Thyroid gland (tissue), 4 donors: ENCODE results near the gene RAB41. TPM values are rescaled to one million over a fixed set of nuclear protein-coding genes. Genes with fewer than 3 reads are reported as not detected.
A peak's percentile ranks its signal among the peaks of the same experiment; 100 is the strongest.

Source experiments
- DNase-seq, 2 donors: peaks; one replicate each; pipeline ENCODE4 v3.0.0-alpha.2; 2019
- H3K27ac ChIP-seq, 3 donors: fragments of 200-600 bp; sonication (generic); 1 replicate in 2 of 3; 2 replicates in 1 of 3; pipeline ENCODE4 v1.5.1; 2016 to 2019; ENCODE audit warnings: mild to moderate bottlenecking in 1 of 3, moderate library complexity in 1 of 3
- H3K27me3 ChIP-seq: fragments of 200-600 bp; sonication (generic); one replicate; pipeline ENCODE4 v1.5.1; 2019
- H3K36me3 ChIP-seq, 2 donors: fragments of 200-600 bp; sonication (generic); one replicate each; pipeline ENCODE4 v1.5.1; 2016 to 2019
- H3K4me1 ChIP-seq, 2 donors: fragments of 200-600 bp; sonication (generic); one replicate each; pipeline ENCODE4 v1.5.1; 2017 to 2019
- H3K4me3 ChIP-seq, 3 donors: fragments of 200-600 bp; sonication (generic); replicated peaks in 1 of 3; 1 replicate in 2 of 3; 2 replicates in 1 of 3; pipeline ENCODE4 v1.5.1; 2016; ENCODE audit warnings: mild to moderate bottlenecking in 1 of 3
- H3K9me3 ChIP-seq: fragments of 200-600 bp; sonication (generic); one replicate; pipeline ENCODE4 v1.5.1; 2017
- POLR2A ChIP-seq, 2 donors: fragments of 450-650 bp; IDR thresholded peaks; one replicate each; pipeline ENCODE4 v1.6.1; 2017; ENCODE audit warnings: antibody characterized with exemption in 2 of 2, mild to moderate bottlenecking in 2 of 2, moderate library complexity in 1 of 2
- WGBS, 2 donors: methylation state at CpG; one replicate each; pipeline ENCODE4 v1.1.5; 2017; 5-methylcytosine and 5-hydroxymethylcytosine counted together
- intact Hi-C: fragments of 100-400 bp; cut with DNase I; formaldehyde crosslinking; loops from one replicate; pipeline ENCODE4 v1.15.1; 2023
- total RNA-seq, 4 donors: library from RNA; depleted of rRNA; stranded (reverse); fragments of >200 nt; gene quantifications; one replicate each; pipeline ENCODE4 v1.2.3, GENCODE V29; 2016
- TF ChIP-seq, protein P1 (sequence below), 6 experiments: fragments of 200-600 bp in 3 of 6; fragments of 450-650 bp in 3 of 6; sonication (generic) in 3 of 6; IDR thresholded peaks; one replicate each; pipeline ENCODE4 v1.5.1; 2016 to 2019; ENCODE audit warnings: antibody characterized with exemption in 6 of 6, mild to moderate bottlenecking in 2 of 6, inconsistent platforms in 1 of 6, moderate library complexity in 1 of 6

The RAB41 gene
- total RNA-seq, 4 donors from 2014 or later, result not detected

DNA sequence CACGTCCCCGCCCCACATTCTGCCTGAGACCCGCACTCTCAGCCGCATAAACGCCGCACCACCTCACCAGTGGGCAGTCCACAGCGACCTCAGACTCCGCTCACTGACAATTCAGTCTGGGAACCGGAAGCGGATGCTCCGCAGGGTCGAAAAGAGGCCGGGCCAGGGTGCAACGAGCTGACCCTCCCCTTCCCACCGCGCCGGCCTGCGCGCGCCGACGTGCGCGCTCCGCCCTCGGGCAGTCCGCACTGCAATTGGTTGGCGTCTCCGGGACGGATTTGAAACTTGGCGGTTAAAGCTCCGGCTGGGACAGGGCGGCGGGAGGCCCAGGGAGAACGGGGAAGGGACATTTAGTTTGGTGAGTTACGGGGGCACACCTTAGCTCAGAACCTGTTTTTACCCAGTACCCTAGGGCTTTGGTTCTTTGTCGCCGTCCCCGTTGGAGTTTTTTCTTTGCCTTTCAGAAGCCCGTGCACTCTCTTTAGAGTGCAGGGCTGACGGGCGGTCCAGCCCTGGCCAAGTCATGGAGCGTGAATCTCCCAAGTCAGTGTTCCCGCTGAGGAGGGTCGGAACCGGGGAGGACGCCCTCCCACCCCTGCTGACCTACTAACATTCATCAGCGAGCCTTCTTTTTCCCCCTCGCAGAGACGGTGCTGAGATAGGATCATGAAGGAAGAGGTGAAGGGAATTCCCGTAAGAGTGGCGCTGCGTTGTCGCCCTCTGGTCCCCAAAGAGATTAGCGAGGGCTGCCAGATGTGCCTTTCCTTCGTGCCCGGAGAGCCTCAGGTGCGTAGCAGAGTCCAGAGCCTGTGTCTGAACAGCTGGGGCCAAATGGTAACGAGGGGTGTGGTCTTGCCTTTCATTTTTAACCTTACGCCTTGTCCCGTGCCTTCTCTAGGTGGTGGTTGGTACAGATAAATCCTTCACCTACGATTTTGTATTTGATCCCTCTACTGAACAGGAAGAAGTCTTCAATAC lies 8.1 kb downstream of the RAB41 start, which contains the start of the genes KIF4A and PDZD11:
KIF4A (plus strand) TSS at position 312 of the 978 bp plus-strand sequence; CDS start at position 667, 355 bp downstream.
PDZD11 (minus strand) TSS at position 135 of the 978 bp plus-strand sequence. CDS start 586 bp downstream, outside the sequence.
- Histone ChIP-seq H3K4me3 (peak within 1 kb of the TSS in 2 of 3 donors; percentile 23 to 37), H3K9me3 (no peaks in the 10 kb centered on the region), H3K27ac (peak within 1 kb of the TSS in 1 of 3 donors; percentile 24), H3K4me1 (peaks cover 0 to 7% of the 10 kb centered on the region in 2 donors), H3K27me3 (no peaks in the 10 kb centered on the region), H3K36me3 (peaks cover 0 to 2% of the 10 kb centered on the region in 2 donors)
- TF ChIP-seq, protein P1, sequence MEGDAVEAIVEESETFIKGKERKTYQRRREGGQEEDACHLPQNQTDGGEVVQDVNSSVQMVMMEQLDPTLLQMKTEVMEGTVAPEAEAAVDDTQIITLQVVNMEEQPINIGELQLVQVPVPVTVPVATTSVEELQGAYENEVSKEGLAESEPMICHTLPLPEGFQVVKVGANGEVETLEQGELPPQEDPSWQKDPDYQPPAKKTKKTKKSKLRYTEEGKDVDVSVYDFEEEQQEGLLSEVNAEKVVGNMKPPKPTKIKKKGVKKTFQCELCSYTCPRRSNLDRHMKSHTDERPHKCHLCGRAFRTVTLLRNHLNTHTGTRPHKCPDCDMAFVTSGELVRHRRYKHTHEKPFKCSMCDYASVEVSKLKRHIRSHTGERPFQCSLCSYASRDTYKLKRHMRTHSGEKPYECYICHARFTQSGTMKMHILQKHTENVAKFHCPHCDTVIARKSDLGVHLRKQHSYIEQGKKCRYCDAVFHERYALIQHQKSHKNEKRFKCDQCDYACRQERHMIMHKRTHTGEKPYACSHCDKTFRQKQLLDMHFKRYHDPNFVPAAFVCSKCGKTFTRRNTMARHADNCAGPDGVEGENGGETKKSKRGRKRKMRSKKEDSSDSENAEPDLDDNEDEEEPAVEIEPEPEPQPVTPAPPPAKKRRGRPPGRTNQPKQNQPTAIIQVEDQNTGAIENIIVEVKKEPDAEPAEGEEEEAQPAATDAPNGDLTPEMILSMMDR (IDR thresholded peaks at IDR 0.05), result no peak
- TF ChIP-seq POLR2A (IDR thresholded peaks at IDR 0.05), result peak in 1 of 2 donors; percentile 40
- peak; percentile 77 to 78 for DNase-seq
- intact Hi-C loops, result no loop called here
- WGBS, 2 donors, result 0% methylated on average over 26 of the region's 62 CpGs

DNA sequence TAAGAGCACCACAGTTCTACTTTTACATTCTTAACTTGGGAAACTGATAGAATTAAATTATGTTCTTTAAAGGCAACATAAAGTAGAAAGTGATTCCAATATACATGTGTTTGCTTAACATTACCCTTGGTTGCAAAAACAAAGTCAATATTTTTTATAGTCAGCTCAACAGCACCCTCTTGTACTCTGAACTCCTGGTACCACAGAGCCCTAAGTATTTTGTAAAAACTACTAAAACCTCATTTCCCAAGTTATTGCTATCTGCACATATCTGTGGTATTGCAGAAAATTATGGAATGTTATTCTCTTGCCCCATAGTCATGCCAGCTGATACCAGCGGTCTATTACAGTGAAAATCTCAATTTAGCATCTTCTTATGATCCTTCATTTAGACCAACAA lies 10.8 kb downstream of the RAB41 start:
- WGBS, 2 donors, result 0% methylated on average over 1 of the region's 1 CpG
- intact Hi-C loops, result no loop called here
- Histone ChIP-seq H3K4me3 (no peak overlapping the region), H3K4me1 (peaks cover 0 to 7% of the 10 kb centered on the region in 2 donors), H3K36me3 (no peaks in the 10 kb centered on the region), H3K27me3 (no peaks in the 10 kb centered on the region), H3K9me3 (no peaks in the 10 kb centered on the region), H3K27ac (no peak overlapping the region)
- no peak for TF ChIP-seq POLR2A (IDR thresholded peaks at IDR 0.05)
- TF ChIP-seq, protein P1 (IDR thresholded peaks at IDR 0.05), result no peak
- no peak for DNase-seq

DNA sequence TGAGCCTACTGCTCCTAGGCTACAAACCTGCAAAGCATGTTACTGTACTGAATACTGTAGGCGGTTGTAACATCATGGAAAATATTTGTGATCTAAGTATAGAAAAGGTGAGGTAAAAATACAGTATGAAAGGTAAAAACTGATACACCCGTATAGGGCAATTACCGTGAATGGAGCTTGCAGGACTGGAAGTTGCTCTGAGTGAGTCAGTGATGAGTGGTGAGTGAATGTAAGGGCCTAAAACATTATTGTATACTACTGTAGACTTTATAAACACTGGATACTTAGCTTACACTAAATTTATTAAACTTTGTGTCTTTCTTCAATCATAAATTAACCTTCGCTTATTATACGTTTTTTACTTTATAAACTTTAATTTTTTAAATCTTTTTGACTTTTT lies 11.6 kb downstream of the RAB41 start:
- H3K9me3 ChIP-seq, result no peaks in the 10 kb centered on the region
- intact Hi-C loops, result no loop called here
- H3K27me3 ChIP-seq, result no peaks in the 10 kb centered on the region
- 92 to 94% methylated on average over 5 of the region's 5 CpGs for WGBS, 2 donors
- H3K27ac ChIP-seq, result no peak overlapping the region
- no peak for TF ChIP-seq POLR2A (IDR thresholded peaks at IDR 0.05)
- TF ChIP-seq, protein P1 (IDR thresholded peaks at IDR 0.05), result no peak
- H3K4me1 ChIP-seq, result peaks cover 0 to 7% of the 10 kb centered on the region in 2 donors
- DNase-seq, result no peak
- no peak overlapping the region for H3K4me3 ChIP-seq
- no peaks in the 10 kb centered on the region for H3K36me3 ChIP-seq

DNA sequence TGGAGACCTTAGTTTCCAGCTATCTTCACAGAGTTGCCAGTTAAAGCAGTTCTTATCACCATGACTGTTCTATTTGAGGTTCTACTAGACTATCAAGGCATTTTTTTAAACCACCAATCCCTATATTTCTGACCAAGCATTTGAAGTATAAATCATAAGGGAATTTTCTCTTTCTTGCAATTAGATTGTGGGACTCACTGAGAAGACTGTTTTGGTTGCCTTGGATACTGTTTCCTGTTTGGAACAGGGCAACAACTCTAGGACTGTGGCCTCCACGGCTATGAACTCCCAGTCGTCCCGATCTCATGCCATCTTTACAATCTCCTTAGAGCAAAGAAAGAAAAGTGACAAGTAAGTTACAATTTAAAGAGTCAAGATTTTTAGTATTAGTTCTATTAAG lies 19.7 kb downstream of the RAB41 start:
- H3K9me3 ChIP-seq, result no peaks in the 10 kb centered on the region
- WGBS, 2 donors, result 44 to 85% methylated on average over 3 of the region's 3 CpGs
- TF ChIP-seq POLR2A (IDR thresholded peaks at IDR 0.05), result no peak
- TF ChIP-seq, protein P1 (IDR thresholded peaks at IDR 0.05), result no peak
- DNase-seq, result no peak
- intact Hi-C loops, result no loop called here
- no peak overlapping the region for H3K4me3 ChIP-seq
- no peaks in the 10 kb centered on the region for H3K36me3 ChIP-seq
- H3K4me1 ChIP-seq, result no peaks in the 10 kb centered on the region
- no peak overlapping the region for H3K27ac ChIP-seq
- no peaks in the 10 kb centered on the region for H3K27me3 ChIP-seq

DNA sequence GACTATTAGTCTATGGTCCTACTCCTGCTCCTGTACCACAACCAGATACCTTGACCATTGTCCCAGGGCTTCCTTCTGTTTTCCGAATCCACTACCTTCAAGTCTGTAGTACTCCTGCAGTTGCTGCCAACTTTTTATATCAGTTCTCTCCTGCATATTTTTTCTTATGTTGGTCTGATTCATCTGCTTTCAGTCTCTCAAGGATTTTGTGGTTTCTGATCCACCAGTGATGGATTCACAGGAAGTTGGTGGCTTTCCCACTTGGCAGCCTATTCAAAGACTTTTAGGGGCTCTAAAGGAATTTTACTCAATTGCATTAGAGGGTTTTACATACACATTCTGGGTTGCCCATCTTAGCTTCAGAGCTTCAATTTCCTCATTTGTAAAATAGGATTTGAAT lies 31.5 kb downstream of the RAB41 start:
- TF ChIP-seq, protein P1 (IDR thresholded peaks at IDR 0.05), result no peak
- no peak for TF ChIP-seq POLR2A (IDR thresholded peaks at IDR 0.05)
- Histone ChIP-seq H3K27me3 (no peaks in the 10 kb centered on the region), H3K36me3 (no peaks in the 10 kb centered on the region), H3K4me3 (no peak overlapping the region), H3K27ac (no peak overlapping the region), H3K9me3 (no peaks in the 10 kb centered on the region), H3K4me1 (no peaks in the 10 kb centered on the region)
- WGBS, 2 donors, result 100% methylated on average over 1 of the region's 1 CpG
- DNase-seq, result no peak
- intact Hi-C loops, result no loop called here
